Erythroblast (primary cell): Measurements from ENCODE around the gene GPR137.

ENCODE experiments used
- GATA1 ChIP-seq: IDR thresholded peaks from 2 replicates; pipeline ENCODE4 v1.6.1; 2011; ENCODE audit warnings: low read depth, mild to moderate bottlenecking, control low read depth, low read length, moderate library complexity
- POLR2A ChIP-seq: IDR thresholded peaks from 2 replicates; pipeline ENCODE4 v1.6.1; 2011; ENCODE audit warnings: mild to moderate bottlenecking, low read length

- TF ChIP-seq POLR2A (no peak), GATA1 (no peak)
Measured at GRCh38 chr11:64322925-64323260, 37.2 kb downstream of the GPR137 start.
